IPS-20b (cell line): Measurements from ENCODE around the gene TOMM22.

Source experiments
- H3K27ac ChIP-seq: one replicate; pipeline ENCODE4 v1.5.1; 2013; ENCODE audit warnings: low read length
- H3K27me3 ChIP-seq: 2 replicates; pipeline ENCODE4 v1.6.1; 2013; ENCODE audit warnings: mild to moderate bottlenecking, low read length, inconsistent platforms; ENCODE audit not compliant: insufficient read depth
- H3K36me3 ChIP-seq: 2 replicates; pipeline ENCODE4 v1.6.1; 2013; ENCODE audit warnings: low read depth, mild to moderate bottlenecking, inconsistent platforms, low read length, moderate library complexity; ENCODE audit not compliant: insufficient read depth
- H3K4me1 ChIP-seq: 2 replicates; pipeline ENCODE4 v1.6.1; 2013; ENCODE audit warnings: mild to moderate bottlenecking, control low read depth, inconsistent platforms, low read length, moderate library complexity; ENCODE audit not compliant: insufficient read depth
- H3K4me3 ChIP-seq: 2 replicates; pipeline ENCODE4 v1.5.1; 2013; ENCODE audit warnings: mild to moderate bottlenecking, low read length, inconsistent platforms
- H3K9ac ChIP-seq: 2 replicates; pipeline ENCODE4 v1.6.1; 2013; ENCODE audit warnings: low read depth, mild to moderate bottlenecking, inconsistent platforms, low read length, moderate library complexity
- H3K9me3 ChIP-seq: 2 replicates; pipeline ENCODE4 v1.6.1; 2013; ENCODE audit warnings: mild to moderate bottlenecking, low read depth, low read length, inconsistent platforms; ENCODE audit not compliant: insufficient read depth

TOMM22 gene

DNA sequence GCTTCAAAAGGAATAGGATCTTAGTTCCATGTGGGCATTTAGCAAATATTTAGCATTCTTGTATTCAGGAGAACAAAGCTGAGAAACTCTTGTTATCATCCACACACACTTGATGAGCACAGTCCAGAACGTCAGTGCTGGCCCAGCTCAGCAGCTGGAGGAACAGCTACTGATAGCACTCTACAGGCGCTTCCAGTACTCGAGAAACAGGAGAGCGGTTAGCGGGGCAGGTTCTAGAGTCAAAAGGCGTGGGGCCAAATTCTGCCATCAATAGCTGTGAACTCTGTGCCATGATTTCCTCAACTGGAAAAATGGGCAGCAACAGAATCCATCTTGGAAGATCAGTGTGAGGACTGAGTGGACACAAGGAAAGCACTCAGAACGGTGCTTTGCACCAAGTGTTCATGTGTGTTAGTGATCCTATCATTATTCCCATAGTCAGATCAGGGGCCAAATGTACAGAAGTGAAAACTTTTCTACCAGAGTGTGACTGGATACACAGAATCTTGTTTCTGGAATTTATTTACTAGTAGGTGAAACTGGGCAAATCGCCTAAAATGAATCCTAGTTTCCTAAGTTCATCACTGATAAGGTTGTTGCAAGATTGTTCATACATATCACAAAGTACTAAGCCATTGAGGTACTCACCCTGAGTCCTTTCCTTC, 15.8 kb downstream of the TOMM22 start:
- Histone ChIP-seq H3K27me3 (peaks cover 5% of the 10 kb centered on the region; the same call in 1 of the 2 replicates), H3K9ac (no peak overlapping the region), H3K36me3 (peaks cover 4% of the 10 kb centered on the region; the same call in 1 of the 2 replicates), H3K9me3 (no peaks in the 10 kb centered on the region), H3K27ac (no peak overlapping the region), H3K4me1 (peaks cover 13% of the 10 kb centered on the region), H3K4me3 (no peak overlapping the region)

DNA sequence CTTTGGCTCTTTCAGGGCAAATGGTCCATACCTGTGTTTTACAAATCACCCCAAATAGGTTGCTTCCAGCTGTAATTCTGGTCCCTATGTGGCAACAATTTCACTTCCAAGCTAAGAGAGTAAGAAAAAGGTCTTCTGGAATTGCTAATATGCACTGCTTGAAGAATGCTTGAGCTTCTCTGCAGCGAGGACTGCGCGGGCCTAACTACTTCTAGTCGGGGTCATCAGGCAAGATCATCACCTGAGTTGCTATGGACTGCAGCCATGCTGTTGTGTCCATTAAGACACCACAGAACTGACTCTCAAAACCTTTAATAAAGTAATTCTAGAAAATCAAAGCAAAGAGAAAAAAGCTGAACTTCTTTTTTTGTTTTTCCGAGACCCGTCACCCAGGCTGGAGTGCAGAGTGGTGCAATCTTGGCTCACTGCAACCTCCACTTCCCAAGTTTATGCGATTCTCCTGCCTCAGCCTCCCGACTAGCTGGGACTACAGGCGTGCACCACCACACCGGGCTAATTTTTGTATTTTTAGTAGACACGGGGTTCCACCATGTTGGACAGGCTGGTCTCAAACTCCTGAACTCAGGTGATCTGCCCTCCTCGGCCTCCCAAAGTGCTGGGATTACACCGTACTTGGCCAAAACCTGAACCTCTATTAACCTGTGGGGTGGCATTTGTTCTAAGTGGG, 16.8 kb downstream of the TOMM22 start:
- H3K4me3 ChIP-seq: peak overlapping the region; percentile 84
- H3K27me3 ChIP-seq: peaks cover 5% of the 10 kb centered on the region; the same call in 1 of the 2 replicates
- H3K4me1 ChIP-seq: peaks cover 17% of the 10 kb centered on the region
- no peak overlapping the region for H3K27ac ChIP-seq
- H3K9ac ChIP-seq: no peak overlapping the region
- H3K36me3 ChIP-seq: peaks cover 4% of the 10 kb centered on the region; the same call in 1 of the 2 replicates
- H3K9me3 ChIP-seq: no peaks in the 10 kb centered on the region

DNA sequence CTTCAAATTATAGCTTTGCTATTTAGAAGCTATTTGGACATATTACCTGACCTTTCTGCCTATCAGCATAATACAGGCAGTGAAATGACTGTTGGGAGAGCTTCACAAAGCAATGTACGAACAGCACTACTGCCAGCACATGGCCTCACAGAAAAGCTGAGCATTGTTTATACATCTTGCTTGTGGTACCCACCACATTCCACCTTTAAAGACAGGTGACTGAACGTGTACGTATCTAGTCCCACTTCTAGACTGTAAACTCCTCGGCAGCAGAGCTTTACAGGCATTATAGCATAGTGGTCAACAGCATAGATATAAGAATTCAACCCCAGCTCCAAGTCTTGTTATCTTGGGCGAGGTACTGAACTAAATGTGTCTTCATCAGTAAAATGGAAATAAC, 17.4 kb downstream of the TOMM22 start:
- Histone ChIP-seq H3K9ac (peak overlapping the region; percentile 86; the same call in 1 of the 2 replicates), H3K9me3 (no peaks in the 10 kb centered on the region), H3K4me3 (peak overlapping the region; percentile 84), H3K27me3 (peaks cover 5% of the 10 kb centered on the region; the same call in 1 of the 2 replicates), H3K36me3 (peaks cover 4% of the 10 kb centered on the region; the same call in 1 of the 2 replicates), H3K27ac (no peak overlapping the region), H3K4me1 (peaks cover 17% of the 10 kb centered on the region)

DNA sequence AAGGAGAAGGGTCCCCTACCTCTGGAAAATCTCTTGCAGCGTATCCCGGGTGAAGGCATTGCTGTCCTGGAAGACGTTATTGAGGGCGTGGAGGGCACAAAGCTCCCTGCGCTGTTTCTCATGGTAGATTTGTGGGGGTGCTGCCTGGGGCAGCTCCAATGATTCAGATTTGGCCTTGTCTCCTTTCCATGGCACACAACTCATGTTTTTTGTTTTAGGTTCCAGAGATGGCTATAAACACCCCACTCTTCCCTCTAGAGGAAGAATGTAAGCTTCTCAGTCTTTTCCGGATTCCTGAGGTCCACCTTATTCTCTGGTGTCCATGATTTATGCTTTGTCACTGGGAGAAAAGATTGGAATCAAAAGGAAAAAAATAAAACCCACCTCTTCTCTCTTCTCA, 18.0 kb downstream of the TOMM22 start:
- Histone ChIP-seq H3K9me3 (no peaks in the 10 kb centered on the region), H3K4me3 (peak overlapping the region; percentile 84), H3K36me3 (peaks cover 4% of the 10 kb centered on the region; the same call in 1 of the 2 replicates), H3K4me1 (peaks cover 20% of the 10 kb centered on the region), H3K9ac (peak overlapping the region; percentile 86; the same call in 1 of the 2 replicates), H3K27me3 (peaks cover 5% of the 10 kb centered on the region; the same call in 1 of the 2 replicates), H3K27ac (no peak overlapping the region)

DNA sequence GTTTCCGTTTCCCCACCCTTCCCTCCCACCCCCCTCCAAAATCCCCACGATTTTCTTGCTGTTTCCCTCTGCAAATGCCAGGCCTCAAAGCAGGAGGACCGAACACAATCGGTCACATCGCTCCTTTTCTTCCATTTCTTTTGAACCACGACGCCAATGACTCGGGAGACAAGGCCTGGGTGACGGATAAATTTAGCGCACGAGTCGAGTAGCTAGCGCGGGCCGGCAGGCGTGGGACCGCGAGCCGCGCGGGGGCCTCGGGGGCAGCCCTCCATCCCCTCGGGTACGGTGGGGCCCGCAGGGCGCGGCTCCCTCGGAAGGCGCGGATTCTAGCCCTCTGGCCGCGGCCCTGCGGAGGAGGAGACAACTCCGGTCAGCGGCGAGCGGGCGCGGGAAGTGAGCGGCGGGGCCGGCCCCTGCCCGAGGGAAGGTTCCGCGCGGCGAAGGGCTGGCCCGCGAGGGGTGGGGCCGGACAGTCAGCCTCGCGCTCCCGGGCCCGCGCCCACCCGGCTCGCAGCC, 18.6 kb downstream of the TOMM22 start:
- peaks cover 23% of the 10 kb centered on the region for H3K4me1 ChIP-seq
- H3K27me3 ChIP-seq: peaks cover 5% of the 10 kb centered on the region; the same call in 1 of the 2 replicates
- H3K36me3 ChIP-seq: peaks cover 4% of the 10 kb centered on the region; the same call in 1 of the 2 replicates
- H3K27ac ChIP-seq: no peak overlapping the region
- H3K4me3 ChIP-seq: peak overlapping the region; percentile 84
- no peaks in the 10 kb centered on the region for H3K9me3 ChIP-seq
- H3K9ac ChIP-seq: peak overlapping the region; percentile 86; the same call in 1 of the 2 replicates

DNA sequence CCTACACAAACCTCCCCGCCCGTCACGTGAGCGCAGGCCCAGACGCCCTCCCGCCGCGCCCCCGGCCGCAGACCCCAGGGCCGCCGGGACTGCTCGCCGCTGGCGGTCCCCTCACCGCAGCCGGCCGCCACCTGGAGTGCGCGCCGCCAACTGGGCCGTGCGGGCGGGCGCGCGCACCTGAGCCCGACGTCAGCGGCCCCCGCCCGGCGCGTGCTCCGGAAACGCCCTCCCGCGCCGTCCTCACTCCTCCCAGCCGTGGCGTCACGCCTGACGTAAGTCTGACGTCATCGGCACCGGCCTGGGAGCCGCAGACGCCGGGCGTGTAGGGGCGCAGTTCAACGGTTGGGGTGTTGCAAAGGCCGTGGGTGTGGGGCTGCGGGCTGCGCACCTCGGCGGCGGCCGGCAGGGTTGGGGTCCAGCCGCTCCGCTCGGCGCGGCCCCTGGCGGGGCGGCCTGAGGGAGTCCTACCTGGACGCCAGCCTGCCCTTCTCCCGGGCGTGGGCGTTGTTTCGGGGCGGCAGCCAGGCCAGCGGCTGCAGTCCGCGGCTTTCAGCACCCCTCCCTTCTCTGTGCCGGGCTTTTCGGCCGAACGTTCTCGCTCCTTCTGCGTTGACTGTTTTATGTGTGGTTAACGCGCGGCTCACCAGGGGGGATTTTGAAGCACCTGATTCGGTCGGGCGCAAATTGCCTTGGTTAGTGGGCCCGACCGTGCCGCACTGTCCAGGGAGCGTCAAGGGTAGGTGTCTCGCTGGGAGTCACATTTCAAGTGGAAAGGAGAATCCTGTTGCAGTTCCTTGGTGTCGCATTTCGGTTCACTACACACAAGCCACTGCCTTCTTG, 19.3 kb downstream of the TOMM22 start, which contains the start of gene JOSD1:
JOSD1 (minus strand) TSS at position 155 of the 840 bp plus-strand sequence. CDS start 956 bp downstream, outside the sequence.
- H3K4me1 ChIP-seq: peaks cover 23% of the 10 kb centered on the region
- H3K4me3 ChIP-seq: peak within 1 kb of the TSS; percentile 84
- H3K27ac ChIP-seq: no peak within 1 kb of the TSS
- H3K9me3 ChIP-seq: no peaks in the 10 kb centered on the region
- H3K36me3 ChIP-seq: peaks cover 4% of the 10 kb centered on the region; the same call in 1 of the 2 replicates
- peak within 1 kb of the TSS; percentile 86 for H3K9ac ChIP-seq
- peaks cover 5% of the 10 kb centered on the region; the same call in 1 of the 2 replicates for H3K27me3 ChIP-seq

DNA sequence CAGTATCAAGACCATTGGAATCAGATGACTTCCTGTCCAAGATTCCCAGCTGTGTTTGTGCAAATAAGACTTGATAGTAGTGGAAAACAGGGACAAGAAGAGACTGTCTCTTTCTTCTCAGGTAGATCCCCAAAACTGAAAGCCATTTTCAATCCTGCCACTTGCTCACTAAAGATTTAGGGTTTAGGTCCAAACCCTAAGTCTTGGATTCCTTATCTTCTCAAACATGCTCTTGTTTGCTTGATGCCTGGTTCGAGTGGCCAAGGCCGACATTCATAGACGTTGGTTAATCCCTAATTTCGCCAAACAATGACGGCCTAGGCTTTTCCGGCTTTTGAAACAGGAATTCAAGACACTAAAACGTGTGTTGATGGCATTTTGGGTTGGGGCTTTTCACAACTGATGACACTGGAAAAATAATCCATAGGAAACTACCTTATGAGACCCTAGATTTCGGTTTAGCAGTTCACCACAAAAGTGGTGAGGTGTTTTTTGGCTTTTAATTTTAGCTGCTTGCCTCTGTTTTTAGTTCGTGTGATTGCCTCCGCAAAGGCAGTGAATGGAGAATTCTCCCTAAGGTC, 23.0 kb downstream of the TOMM22 start:
- Histone ChIP-seq H3K4me3 (peak overlapping the region; percentile 54), H3K9me3 (no peaks in the 10 kb centered on the region), H3K4me1 (peaks cover 28% of the 10 kb centered on the region), H3K27me3 (peaks cover 5% of the 10 kb centered on the region; the same call in 1 of the 2 replicates), H3K27ac (peak overlapping the region; percentile 10), H3K9ac (peak overlapping the region; percentile 72; the same call in 1 of the 2 replicates), H3K36me3 (peaks cover 5% of the 10 kb centered on the region)

DNA sequence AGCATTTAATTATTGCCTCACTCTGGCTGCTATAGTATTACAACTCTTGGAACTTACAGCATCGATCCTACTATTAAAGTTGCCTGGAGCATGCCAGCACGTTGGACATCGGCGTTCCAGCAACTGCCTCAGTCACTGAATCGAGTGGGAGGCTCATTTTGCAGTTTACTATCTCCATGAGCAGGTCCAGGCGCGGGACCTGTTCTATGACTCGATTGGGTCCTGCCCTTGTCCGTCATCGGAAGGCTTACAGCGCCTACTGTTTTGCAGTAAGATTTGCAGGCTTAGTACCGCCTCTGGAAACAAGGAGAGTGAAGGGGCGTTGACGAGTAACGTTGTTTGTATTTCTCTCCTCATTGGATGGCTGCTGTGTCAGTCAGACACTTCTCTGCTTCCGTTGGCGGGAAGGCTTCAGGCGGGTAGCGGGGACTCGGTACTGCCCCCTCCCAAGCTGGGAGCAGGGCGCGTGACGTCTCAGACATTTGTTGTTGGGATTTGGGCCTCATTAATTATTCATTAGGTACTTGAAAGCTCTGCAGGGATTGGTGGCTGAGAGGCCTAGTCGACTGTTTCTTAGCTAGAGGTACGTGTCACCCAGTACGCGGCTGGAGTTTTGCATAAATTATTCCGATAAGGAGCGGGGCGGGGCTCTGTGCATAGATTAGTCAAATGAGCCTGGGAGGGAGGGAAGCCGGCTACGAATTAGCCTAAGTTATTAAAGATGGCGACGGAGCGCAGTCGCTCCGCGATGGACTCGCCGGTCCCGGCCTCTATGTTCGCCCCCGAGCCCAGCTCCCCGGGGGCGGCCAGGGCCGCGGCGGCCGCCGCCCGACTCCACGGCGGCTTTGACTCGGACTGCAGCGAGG, 23.7 kb downstream of the TOMM22 start, which contains the start of gene GTPBP1:
GTPBP1 (plus strand) TSS at position 710 of the 866 bp plus-strand sequence; CDS start at position 722, 12 bp downstream.
- Histone ChIP-seq H3K9me3 (no peaks in the 10 kb centered on the region), H3K27me3 (peaks cover 5% of the 10 kb centered on the region; the same call in 1 of the 2 replicates), H3K36me3 (peaks cover 12% of the 10 kb centered on the region), H3K27ac (peak within 1 kb of the TSS; percentile 10), H3K4me3 (peak within 1 kb of the TSS; percentile 88), H3K4me1 (peaks cover 28% of the 10 kb centered on the region), H3K9ac (peak within 1 kb of the TSS; percentile 76)

DNA sequence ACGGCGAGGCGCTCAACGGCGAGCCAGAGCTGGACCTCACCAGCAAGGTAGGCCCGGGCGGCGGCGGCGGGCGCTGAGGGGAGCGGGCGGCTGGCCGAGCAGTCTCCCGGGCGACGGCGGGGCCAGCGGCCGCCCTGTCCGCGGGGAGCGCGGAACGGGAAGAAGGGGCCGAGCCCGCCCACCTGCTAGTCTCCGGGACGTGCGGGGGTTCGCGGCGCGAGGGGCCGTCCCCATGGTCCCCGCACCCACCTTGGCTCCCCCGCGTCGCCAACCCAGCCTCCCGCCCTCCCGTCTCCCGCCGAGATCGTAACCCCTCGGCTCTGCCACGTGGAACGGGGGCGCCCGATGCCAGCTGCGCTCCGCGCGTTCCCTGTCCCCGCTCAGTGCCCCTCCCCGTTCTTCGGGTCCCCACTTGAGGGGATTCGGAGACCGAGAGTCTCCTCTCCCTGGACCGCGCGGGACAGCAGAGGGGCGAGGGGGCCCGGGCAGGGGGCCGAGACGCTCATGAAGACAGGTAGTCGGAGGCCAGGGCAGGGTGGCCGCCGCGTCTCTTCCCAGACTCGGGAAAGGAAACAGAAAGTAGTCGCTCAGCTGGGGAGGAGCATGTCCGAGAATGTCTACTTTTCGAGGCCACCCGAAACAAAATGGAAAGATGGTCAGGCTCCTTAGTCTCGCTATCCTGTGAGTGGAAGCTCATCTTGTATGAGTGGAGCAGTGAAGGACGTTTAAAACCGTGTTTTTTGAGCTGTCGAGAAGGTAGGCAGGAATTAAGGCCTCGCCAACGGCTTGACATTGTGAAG, 24.5 kb downstream of the TOMM22 start:
- Histone ChIP-seq H3K4me1 (peaks cover 28% of the 10 kb centered on the region), H3K27me3 (peaks cover 5% of the 10 kb centered on the region; the same call in 1 of the 2 replicates), H3K36me3 (peaks cover 17% of the 10 kb centered on the region), H3K27ac (no peak overlapping the region), H3K9me3 (no peaks in the 10 kb centered on the region), H3K4me3 (peak overlapping the region; percentile 88), H3K9ac (peak overlapping the region; percentile 76)
